Suppressor macrophage treated with lipopolysaccharide for 4 hours (primary cell): ENCODE measurements around the gene SAAL1.

Source experiments
- DNase-seq: peaks from one replicate; pipeline ENCODE4 v3.0.0-alpha.2; 2020

SAAL1 gene

DNA sequence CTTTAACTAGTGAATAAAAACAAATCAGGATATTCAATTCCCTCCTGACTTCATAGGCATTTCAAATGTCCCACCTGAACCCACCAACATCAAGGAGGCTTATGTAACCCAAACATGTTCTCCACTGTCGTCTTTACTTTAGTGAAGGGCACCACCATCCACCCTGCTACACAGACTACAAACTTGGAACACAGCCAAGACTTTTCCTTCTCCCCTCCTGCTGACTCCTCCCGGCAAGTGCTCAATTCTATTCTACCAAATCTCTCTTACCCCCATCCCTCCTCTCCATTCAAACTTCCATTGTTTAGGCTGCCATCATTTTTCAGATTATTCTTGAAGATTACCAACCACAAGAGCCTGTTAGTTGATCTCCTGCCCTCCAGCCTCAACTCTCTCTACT is 24.3 kb downstream of the SAAL1 start:
- no peak for DNase-seq

DNA sequence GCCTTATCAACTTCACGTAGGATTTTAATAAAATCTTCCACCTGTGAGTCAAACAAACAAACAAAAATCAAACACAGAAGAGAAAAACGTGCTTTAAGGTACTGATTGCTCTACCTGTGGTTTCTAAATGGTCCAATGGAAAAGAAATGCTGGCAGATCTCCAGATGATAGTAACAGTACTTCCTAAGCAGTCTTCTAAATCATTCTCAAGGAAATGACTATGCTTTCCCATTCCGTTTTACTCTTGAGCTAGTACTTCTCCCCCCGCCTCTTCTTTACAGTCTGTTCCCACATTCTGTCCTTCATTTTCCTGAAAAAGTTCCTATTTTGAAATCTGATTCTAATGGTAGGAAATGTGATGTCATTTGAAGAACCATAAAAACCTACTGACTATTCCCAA is 25.4 kb downstream of the SAAL1 start:
- DNase-seq: no peak

- no peak for DNase-seq
Measured at GRCh38 chr11:18078909-18079308, 27.0 kb downstream of the SAAL1 start.

DNA sequence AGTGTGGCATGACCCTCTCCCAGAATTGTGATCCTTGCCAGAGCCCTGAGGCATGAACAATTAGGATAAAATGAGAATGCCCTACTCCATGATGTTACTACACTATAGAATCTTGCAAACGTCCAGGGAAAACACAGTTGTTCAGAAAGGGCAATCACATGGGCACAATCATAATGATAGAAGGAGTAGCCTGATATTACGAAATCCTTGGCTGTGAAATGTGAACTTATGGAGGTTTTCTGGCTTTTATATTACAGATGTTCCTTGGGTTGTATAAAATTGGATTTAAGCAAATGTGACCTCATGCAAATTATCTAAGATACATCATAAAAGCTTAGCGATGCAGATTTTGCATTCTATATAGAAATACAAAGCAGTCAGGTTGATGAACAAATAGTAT is 30.4 kb downstream of the SAAL1 start:
- no peak for DNase-seq

GRCh38 chr11:18071098-18071705 is 34.7 kb downstream of the SAAL1 start:
- DNase-seq: no peak

DNA sequence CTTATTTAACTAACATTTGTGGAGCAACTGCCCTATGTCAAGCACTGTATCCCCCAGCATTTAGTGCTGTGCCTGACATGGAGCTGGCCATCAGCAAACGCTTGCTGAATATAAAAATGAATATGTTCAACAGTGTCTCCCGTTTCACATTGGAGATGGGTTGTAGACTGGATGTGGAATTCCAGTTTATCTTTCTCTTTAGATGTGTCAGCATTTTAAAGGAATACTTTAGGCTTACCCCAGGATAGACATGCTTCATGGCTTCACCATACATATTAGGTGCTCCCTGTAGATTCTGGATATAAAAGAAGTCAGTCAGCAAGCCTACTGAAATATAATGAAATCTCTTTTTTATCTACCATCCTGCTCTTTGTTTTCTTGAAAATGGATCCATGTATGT is 38.5 kb downstream of the SAAL1 start:
- DNase-seq: no peak

DNA sequence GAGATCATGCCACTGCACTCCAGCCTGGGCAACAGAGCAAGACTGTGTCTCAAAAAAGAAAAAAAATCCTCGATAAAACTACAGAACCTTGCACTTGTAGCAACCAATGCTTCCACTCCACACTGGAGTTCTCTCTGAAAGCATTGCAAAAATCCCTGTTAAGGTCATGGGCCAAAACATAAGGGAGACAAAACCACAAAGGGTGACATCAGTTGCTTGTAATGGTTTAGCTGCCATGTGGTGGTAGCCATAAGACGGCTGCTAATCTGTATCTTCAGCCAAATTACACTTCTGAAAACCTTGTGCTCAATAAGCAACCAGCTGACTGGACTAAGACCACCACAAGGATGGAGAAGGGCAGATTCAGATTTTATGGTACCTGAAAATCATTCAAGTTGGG is 39.3 kb downstream of the SAAL1 start:
- no peak for DNase-seq

- no peak for DNase-seq
Measured at GRCh38 chr11:18065572-18065971, 40.3 kb downstream of the SAAL1 start.

GRCh38 chr11:18064450-18065054 is 41.3 kb downstream of the SAAL1 start:
- no peak for DNase-seq

DNA sequence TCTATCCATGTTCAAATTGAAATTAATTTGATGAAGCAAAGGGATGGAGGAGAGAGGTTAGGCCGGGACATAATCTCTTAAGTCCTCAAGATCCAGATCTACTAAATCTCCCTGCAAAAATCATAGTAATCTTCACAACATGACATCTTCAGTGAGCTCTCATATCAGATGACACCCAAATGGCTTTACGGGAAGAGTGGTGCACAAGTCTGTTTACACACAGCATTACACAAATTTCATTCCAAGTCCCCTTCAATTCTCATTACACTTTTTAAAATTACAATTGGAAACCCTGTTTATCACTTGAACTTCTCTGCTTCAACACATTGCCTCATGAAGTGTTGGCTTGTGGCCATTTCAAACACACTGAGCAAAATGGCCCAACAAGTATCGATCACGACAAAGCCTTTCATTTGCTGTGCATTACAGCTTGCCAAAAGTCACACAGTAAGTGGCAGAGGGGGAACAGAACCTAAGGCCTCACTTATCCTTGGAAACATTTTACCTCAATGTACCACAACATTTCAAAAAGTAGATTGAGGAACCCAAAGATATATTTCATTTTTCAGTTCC is 41.9 kb downstream of the SAAL1 start:
- DNase-seq: no peak

DNA sequence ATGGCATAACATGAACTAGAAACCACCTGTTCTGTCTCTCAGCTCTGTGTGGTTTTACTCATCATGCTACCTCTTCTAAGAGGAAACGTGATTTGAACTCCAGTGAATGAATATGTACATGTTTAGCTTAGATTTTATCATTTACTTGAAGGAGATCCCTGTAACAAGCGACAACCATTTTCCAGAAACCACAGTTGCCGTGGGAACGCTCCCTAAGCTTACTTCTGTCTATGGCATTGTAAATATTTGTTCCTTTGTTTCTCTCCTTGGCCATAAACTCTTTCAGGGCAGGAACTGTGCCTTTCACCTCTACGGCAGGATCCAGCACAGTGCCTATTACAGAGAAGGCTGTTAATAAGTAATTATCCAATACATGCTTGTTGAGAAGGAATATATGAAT is 42.8 kb downstream of the SAAL1 start:
- no peak for DNase-seq

GRCh38 chr11:18061351-18061750 is 44.5 kb downstream of the SAAL1 start:
- no peak for DNase-seq

- DNase-seq: no peak
Measured at GRCh38 chr11:18056561-18057181, 49.2 kb downstream of the SAAL1 start.

GRCh38 chr11:18054511-18055103 is 51.3 kb downstream of the SAAL1 start:
- no peak for DNase-seq

DNA sequence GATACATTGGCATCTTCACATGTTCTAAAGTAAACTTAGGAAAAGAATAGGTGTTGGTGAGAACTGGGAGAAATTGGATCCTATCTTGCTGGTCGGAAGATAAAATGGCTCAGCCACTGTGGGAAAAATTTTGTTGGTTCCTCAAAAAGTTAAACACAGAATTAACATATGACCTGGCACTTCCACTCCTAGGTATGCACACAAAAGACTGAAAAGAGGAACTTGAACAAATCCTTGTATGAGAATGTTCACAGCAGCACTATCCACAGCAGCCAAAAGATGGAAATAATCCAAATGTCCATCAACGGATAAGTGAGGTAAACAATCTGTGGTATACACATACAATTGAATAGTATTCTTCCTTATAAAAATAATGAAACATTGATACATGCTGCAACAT is 55.0 kb downstream of the SAAL1 start:
- DNase-seq: no peak

DNA sequence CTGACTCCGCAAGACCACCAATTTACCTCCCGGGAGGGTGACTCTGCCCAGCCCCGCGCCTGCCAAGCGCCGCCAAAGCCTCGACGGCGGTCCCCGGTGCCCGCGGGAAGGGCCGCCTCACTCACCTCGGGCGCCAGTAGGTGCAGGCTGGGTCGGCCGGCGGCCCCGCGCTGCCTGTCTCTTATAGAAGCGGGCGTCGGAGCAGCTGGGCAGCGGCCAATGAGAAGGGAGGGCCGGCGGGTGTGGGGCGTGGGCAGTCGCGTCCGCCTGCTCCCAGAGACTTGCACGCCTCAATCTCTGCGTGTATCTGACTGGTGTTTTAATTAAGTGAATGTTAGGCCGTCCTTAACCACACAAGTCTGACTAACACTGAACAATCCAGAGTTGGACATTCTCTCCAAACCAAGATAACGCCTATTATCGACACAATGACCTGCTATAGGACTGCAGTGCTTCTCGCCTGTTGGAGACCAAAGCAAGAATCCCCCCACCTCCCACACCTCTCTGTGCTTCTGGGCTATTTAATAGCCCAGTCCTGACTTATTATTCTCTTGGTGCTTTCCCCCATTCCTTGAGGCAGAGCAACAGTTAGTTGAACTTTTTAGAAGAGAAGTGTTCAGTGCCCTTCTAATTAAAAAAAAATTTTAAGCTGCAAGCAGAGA is 59.6 kb downstream of the SAAL1 start, which contains the start of gene TPH1:
TPH1 (minus strand) TSS at position 154 of the 662 bp plus-strand sequence. CDS start 5,507 bp downstream, outside the sequence.
- no peak for DNase-seq

DNA sequence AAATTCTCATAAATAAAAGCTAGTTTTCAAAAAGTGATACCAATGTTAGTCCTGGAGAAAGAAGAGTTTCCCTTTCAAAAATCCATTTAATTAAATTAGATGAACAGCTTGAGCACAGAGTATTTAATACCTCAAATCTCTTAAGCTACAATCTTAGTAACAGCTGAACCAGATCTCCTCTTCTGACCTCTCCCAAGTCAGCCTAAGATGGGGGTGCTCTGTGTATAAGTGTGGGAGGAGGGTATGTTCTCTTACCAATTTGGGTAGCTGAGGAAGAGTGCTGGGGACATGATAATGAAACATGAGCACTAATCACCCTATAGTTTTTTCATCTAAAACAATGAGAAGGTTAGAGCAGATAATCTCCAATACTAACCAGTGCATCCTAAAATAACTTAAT is 69.4 kb downstream of the SAAL1 start:
- DNase-seq: no peak
